Mesendoderm (in vitro differentiated cells): Measurements from ENCODE around the gene SCRG1. TPM values are rescaled to one million over a fixed set of nuclear protein-coding genes. Genes with fewer than 3 reads are reported as not detected.
A peak's percentile ranks its signal among the peaks of the same experiment; 100 is the strongest.

ENCODE experiments used
- DNase-seq: peaks from one replicate; pipeline ENCODE4 v3.0.0; 2013
- H2AK5ac ChIP-seq: 2 replicates; pipeline ENCODE4 v1.6.1; 2013; ENCODE audit warnings: low read length, inconsistent platforms
- H2BK120ac ChIP-seq: 2 replicates; pipeline ENCODE4 v1.6.1; 2013; ENCODE audit warnings: low read depth, mild to moderate bottlenecking, low read length, moderate library complexity, mixed read lengths
- H2BK15ac ChIP-seq: replicated peaks from 2 replicates; pipeline ENCODE4 v1.6.1; 2013; ENCODE audit warnings: low read depth, mild to moderate bottlenecking, moderate library complexity
- H2BK5ac ChIP-seq: 2 replicates; pipeline ENCODE4 v1.6.1; 2013; ENCODE audit warnings: low read length, inconsistent platforms
- H3K18ac ChIP-seq: 2 replicates; pipeline ENCODE4 v1.6.1; 2013; ENCODE audit warnings: mild to moderate bottlenecking, low read length, mixed read lengths
- H3K23ac ChIP-seq: one replicate; pipeline ENCODE4 v1.6.1; 2013; ENCODE audit warnings: low read length
- H3K27ac ChIP-seq: 2 replicates; pipeline ENCODE4 v1.5.1; 2013; ENCODE audit warnings: low read depth, mild to moderate bottlenecking, inconsistent platforms, low read length, moderate library complexity
- H3K27me3 ChIP-seq: 2 replicates; pipeline ENCODE4 v1.6.1; 2013; ENCODE audit warnings: low read length, control low read depth, mild to moderate bottlenecking, inconsistent platforms; ENCODE audit not compliant: insufficient read depth, poor library complexity
- H3K36me3 ChIP-seq: 2 replicates; pipeline ENCODE4 v1.6.1; 2013; ENCODE audit warnings: low read length, inconsistent platforms; ENCODE audit not compliant: control insufficient read depth, insufficient read depth
- H3K4ac ChIP-seq: one replicate; pipeline ENCODE4 v1.6.1; 2013; ENCODE audit warnings: low read depth, mild to moderate bottlenecking, low read length, moderate library complexity
- H3K4me1 ChIP-seq: 2 replicates; pipeline ENCODE4 v1.6.1; 2013; ENCODE audit warnings: low read depth, low read length, inconsistent platforms; ENCODE audit not compliant: control insufficient read depth
- H3K4me2 ChIP-seq: 2 replicates; pipeline ENCODE4 v1.6.1; 2013; ENCODE audit warnings: low read length
- H3K4me3 ChIP-seq: 2 replicates; pipeline ENCODE4 v1.5.1; 2013; ENCODE audit warnings: mild to moderate bottlenecking, low read length
- H3K56ac ChIP-seq: one replicate; pipeline ENCODE4 v1.6.1; 2013; ENCODE audit warnings: low read length
- H3K79me1 ChIP-seq: 2 replicates; pipeline ENCODE4 v1.6.1; 2013; ENCODE audit warnings: low read length, inconsistent platforms
- H3K79me2 ChIP-seq: 2 replicates; pipeline ENCODE4 v1.6.1; 2013; ENCODE audit warnings: mild to moderate bottlenecking, low read length; ENCODE audit not compliant: control insufficient read depth, insufficient read depth
- H3K9ac ChIP-seq: 2 replicates; pipeline ENCODE4 v1.6.1; 2013; ENCODE audit warnings: low read length, inconsistent platforms
- H4K5ac ChIP-seq: one replicate; pipeline ENCODE4 v1.6.1; 2013; ENCODE audit warnings: low read length
- H4K8ac ChIP-seq: one replicate; pipeline ENCODE4 v1.6.1; 2013; ENCODE audit warnings: low read depth, mild to moderate bottlenecking, control low read depth, low read length, moderate library complexity
- WGBS: extraction: QIAGEN DNeasy Blood & Tissue Kit; methylation state at CpG from one replicate; pipeline ENCODE4 v1.1.7; 2013; ENCODE audit warnings: low lambda C conversion rate, missing lambda C conversion rate; ENCODE audit not compliant: insufficient coverage; ENCODE audit errors: extremely low coverage; 5-methylcytosine and 5-hydroxymethylcytosine counted together
- polyA plus RNA-seq, 2 experiments: library from polyadenylated mRNA; stranded (reverse); fragments of 200-250 nt; gene quantifications; one replicate each; pipeline ENCODE4 v1.2.3, GENCODE V29; 2013

Gene SCRG1
- not detected for polyA plus RNA-seq (2013, experiment 1 of 2)
- polyA plus RNA-seq (2013, experiment 2 of 2): not detected

- H3K79me2 ChIP-seq: no peaks in the 10 kb centered on the region
- H3K4me2 ChIP-seq: no peak within 1 kb of the TSS
- no peak within 1 kb of the TSS for H3K56ac ChIP-seq
- WGBS: no CpG with 5 or more reads among the region's 4 CpGs
- no peak within 1 kb of the TSS for H2BK120ac ChIP-seq
- H3K9ac ChIP-seq: no peak within 1 kb of the TSS
- no peak within 1 kb of the TSS for H2BK5ac ChIP-seq
- H3K36me3 ChIP-seq: no peaks in the 10 kb centered on the region
- no peak within 1 kb of the TSS for H4K5ac ChIP-seq
- H3K27ac ChIP-seq: no peak within 1 kb of the TSS
- H3K4me3 ChIP-seq: no peak within 1 kb of the TSS
- H3K27me3 ChIP-seq: no peaks in the 10 kb centered on the region
- H4K8ac ChIP-seq: no peak within 1 kb of the TSS
- H3K79me1 ChIP-seq: no peaks in the 10 kb centered on the region
- no peak within 1 kb of the TSS for H3K18ac ChIP-seq
- H3K4me1 ChIP-seq: no peaks in the 10 kb centered on the region
- DNase-seq: peak; percentile 30
- H2AK5ac ChIP-seq: no peak within 1 kb of the TSS
- H3K23ac ChIP-seq: no peak within 1 kb of the TSS
- no peak within 1 kb of the TSS for H3K4ac ChIP-seq
- H2BK15ac ChIP-seq: no peak within 1 kb of the TSS
Measured at GRCh38 chr4:173398779-173399415, at the start of gene SCRG1. Gene SCRG1, minus strand, starts transcription at chr4:173399116. Its CDS starts 7,702 bp downstream, at chr4:173391414.

- Histone ChIP-seq H3K27ac (no peak overlapping the region), H3K4me3 (no peak overlapping the region), H3K18ac (no peak overlapping the region), H3K4ac (no peak overlapping the region), H3K9ac (no peak overlapping the region), H3K36me3 (no peaks in the 10 kb centered on the region), H4K5ac (no peak overlapping the region), H2BK5ac (no peak overlapping the region), H2AK5ac (no peak overlapping the region), H3K79me1 (no peaks in the 10 kb centered on the region), H4K8ac (no peak overlapping the region), H3K79me2 (no peaks in the 10 kb centered on the region), H2BK120ac (no peak overlapping the region), H3K4me2 (no peak overlapping the region), H3K23ac (no peak overlapping the region), H3K56ac (no peak overlapping the region), H3K27me3 (no peaks in the 10 kb centered on the region), H2BK15ac (no peak overlapping the region), H3K4me1 (peaks cover 6% of the 10 kb centered on the region)
- no CpG with 5 or more reads among the region's 2 CpGs for WGBS
- DNase-seq: no peak
Measured at GRCh38 chr4:173448103-173448502, 49.2 kb upstream of the SCRG1 start.

GRCh38 chr4:173446416-173446815 lies 47.5 kb upstream of the SCRG1 start:
- Histone ChIP-seq H3K79me2 (no peaks in the 10 kb centered on the region), H4K8ac (no peak overlapping the region), H3K4ac (no peak overlapping the region), H2BK15ac (no peak overlapping the region), H3K79me1 (no peaks in the 10 kb centered on the region), H3K4me3 (no peak overlapping the region), H2AK5ac (no peak overlapping the region), H3K23ac (no peak overlapping the region), H3K4me1 (peaks cover 6% of the 10 kb centered on the region), H4K5ac (no peak overlapping the region), H3K4me2 (no peak overlapping the region), H3K36me3 (no peaks in the 10 kb centered on the region), H2BK5ac (no peak overlapping the region), H3K27ac (no peak overlapping the region), H3K9ac (no peak overlapping the region), H3K56ac (no peak overlapping the region), H3K27me3 (no peaks in the 10 kb centered on the region), H3K18ac (no peak overlapping the region), H2BK120ac (no peak overlapping the region)
- no CpG with 5 or more reads among the region's 1 CpG for WGBS
- no peak for DNase-seq

- no peak overlapping the region for H3K56ac ChIP-seq
- H4K8ac ChIP-seq: no peak overlapping the region
- no peak overlapping the region for H2BK15ac ChIP-seq
- H3K23ac ChIP-seq: no peak overlapping the region
- no peak overlapping the region for H3K9ac ChIP-seq
- H2AK5ac ChIP-seq: no peak overlapping the region
- no peak overlapping the region for H4K5ac ChIP-seq
- H3K27me3 ChIP-seq: no peaks in the 10 kb centered on the region
- H3K4me1 ChIP-seq: no peaks in the 10 kb centered on the region
- no peaks in the 10 kb centered on the region for H3K79me2 ChIP-seq
- no peak overlapping the region for H3K4me3 ChIP-seq
- H2BK5ac ChIP-seq: no peak overlapping the region
- no peak overlapping the region for H3K4me2 ChIP-seq
- H3K79me1 ChIP-seq: no peaks in the 10 kb centered on the region
- no peak overlapping the region for H3K4ac ChIP-seq
- DNase-seq: no peak
- no peak overlapping the region for H2BK120ac ChIP-seq
- no peak overlapping the region for H3K18ac ChIP-seq
- no peak overlapping the region for H3K27ac ChIP-seq
- H3K36me3 ChIP-seq: no peaks in the 10 kb centered on the region
Measured at GRCh38 chr4:173443121-173443520, 44.2 kb upstream of the SCRG1 start.

GRCh38 chr4:173442223-173442932 lies 43.5 kb upstream of the SCRG1 start:
- no CpG with 5 or more reads among the region's 10 CpGs for WGBS
- no peak overlapping the region for H3K4me3 ChIP-seq
- H3K27ac ChIP-seq: no peak overlapping the region
- no peak overlapping the region for H4K8ac ChIP-seq
- no peak overlapping the region for H2BK5ac ChIP-seq
- H2BK15ac ChIP-seq: no peak overlapping the region
- no peak overlapping the region for H3K56ac ChIP-seq
- H3K79me1 ChIP-seq: no peaks in the 10 kb centered on the region
- no peak overlapping the region for H2BK120ac ChIP-seq
- no peak overlapping the region for H3K18ac ChIP-seq
- no peak overlapping the region for H2AK5ac ChIP-seq
- no peaks in the 10 kb centered on the region for H3K27me3 ChIP-seq
- no peak overlapping the region for H4K5ac ChIP-seq
- no peak for DNase-seq
- no peak overlapping the region for H3K4ac ChIP-seq
- no peaks in the 10 kb centered on the region for H3K36me3 ChIP-seq
- no peaks in the 10 kb centered on the region for H3K79me2 ChIP-seq
- H3K23ac ChIP-seq: no peak overlapping the region
- H3K4me2 ChIP-seq: no peak overlapping the region
- no peaks in the 10 kb centered on the region for H3K4me1 ChIP-seq
- no peak overlapping the region for H3K9ac ChIP-seq
